SK-N-SH (cell line): ENCODE measurements around the gene TBK1. TPM values are rescaled to one million over a fixed set of nuclear protein-coding genes. Genes with fewer than 3 reads are reported as not detected.

ENCODE experiments used
- CTCF ChIA-PET: fragments of 300-600, 350-600 bp; formaldehyde crosslinking; extraction: SDS; loops from one replicate; lab custom pipeline; 2021; lab: Yijun Ruan, JAX
- POLR2A ChIA-PET: fragments of 350-600 bp; sonication (Branson Sonifier 250); formaldehyde crosslinking; extraction: SDS; loops from one replicate; lab custom pipeline; 2020; ENCODE audit warnings: antibody characterized with exemption, inconsistent platforms; lab: Yijun Ruan, JAX
- DNase-seq: peaks from one replicate; pipeline ENCODE4 v3.0.0; 2012
- H2AFZ ChIP-seq: fragments of 200-600 bp; sonication (generic); 2 replicates; pipeline ENCODE4 v1.8.1; 2016; ENCODE audit warnings: antibody characterized with exemption, mild to moderate bottlenecking, low read depth
- H3F3A ChIP-seq: fragments of 200-600 bp; sonication (generic); replicated peaks from 2 replicates; pipeline ENCODE3; 2016; ENCODE audit warnings: antibody characterized with exemption, mild to moderate bottlenecking; ENCODE audit not compliant: insufficient read depth
- H3K27ac ChIP-seq, 2 experiments: fragments of 200-500 bp in 1 of 2; fragments of 200-600 bp in 1 of 2; sonication (Bioruptor generic) in 1 of 2; sonication (generic), shearing (Covaris generic) in 1 of 2; 2 replicates each; pipeline versions ENCODE4 v1.5.1 to v1.6.1; 2014 to 2016; ENCODE audit warnings: low read depth in 2 of 2, inconsistent platforms in 1 of 2, low read length in 1 of 2, mild to moderate bottlenecking in 1 of 2, mixed read lengths in 1 of 2
- H3K27me3 ChIP-seq: fragments of 200-600 bp; sonication (generic), shearing (Covaris generic); 2 replicates; pipeline ENCODE4 v1.6.1; 2016; ENCODE audit warnings: mixed run types; ENCODE audit not compliant: insufficient read depth
- H3K36me3 ChIP-seq, 2 experiments: fragments of 200-500 bp in 1 of 2; fragments of 200-600 bp in 1 of 2; sonication (Bioruptor generic) in 1 of 2; sonication (generic) in 1 of 2; replicated peaks in 1 of 2; 2 replicates each; pipeline versions ENCODE3 to v1.5.1; 2014 to 2016; ENCODE audit warnings: low read length in 1 of 2, mild to moderate bottlenecking in 1 of 2; ENCODE audit not compliant: insufficient read depth in 2 of 2, control insufficient read depth in 1 of 2
- H3K4me1 ChIP-seq, 2 experiments: fragments of 200-500 bp in 1 of 2; fragments of 200-600 bp in 1 of 2; sonication (Bioruptor generic) in 1 of 2; sonication (generic), shearing (Covaris generic) in 1 of 2; 2 replicates each; pipeline versions ENCODE4 v1.5.1 to v1.6.1; 2014 to 2016; ENCODE audit warnings: low read depth in 1 of 2, low read length in 1 of 2, mixed run types in 1 of 2; ENCODE audit not compliant: insufficient read depth in 2 of 2, control insufficient read depth in 1 of 2
- H3K4me2 ChIP-seq: fragments of 200-600 bp; sonication (generic), shearing (Covaris generic); 2 replicates; pipeline ENCODE4 v1.6.1; 2017; ENCODE audit warnings: mixed run types
- H3K4me3 ChIP-seq, 2 experiments: fragments of 200-500 bp in 1 of 2; fragments of 200-600 bp in 1 of 2; sonication (Bioruptor generic) in 1 of 2; sonication (generic), shearing (Covaris generic) in 1 of 2; 2 replicates each; pipeline versions ENCODE4 v1.5.1 to v1.8.1; 2014 to 2016; ENCODE audit warnings: low read depth in 2 of 2, inconsistent platforms in 1 of 2, low read length in 1 of 2, mild to moderate bottlenecking in 1 of 2, mixed read lengths in 1 of 2, moderate library complexity in 1 of 2
- H3K79me2 ChIP-seq: fragments of 200-600 bp; sonication (generic); 2 replicates; pipeline ENCODE4 v1.8.1; 2017; ENCODE audit warnings: mild to moderate bottlenecking; ENCODE audit not compliant: insufficient read depth
- H3K9ac ChIP-seq: fragments of 200-600 bp; sonication (generic); 2 replicates; pipeline ENCODE4 v1.6.1; 2017; ENCODE audit warnings: mixed run types
- H3K9me2 ChIP-seq: fragments of 200-600 bp; sonication (generic); 2 replicates; pipeline ENCODE4 v1.6.1; 2017; ENCODE audit warnings: mixed run types
- H3K9me3 ChIP-seq: fragments of 200-600 bp; sonication (generic); 2 replicates; pipeline ENCODE4 v1.6.1; 2017; ENCODE audit warnings: mixed run types, mild to moderate bottlenecking, moderate library complexity
- H4K20me1 ChIP-seq: fragments of 200-600 bp; sonication (generic); 2 replicates; pipeline ENCODE4 v1.6.1; 2017; ENCODE audit warnings: mild to moderate bottlenecking, mixed run types; ENCODE audit not compliant: insufficient read depth
- CHD2 ChIP-seq: fragments of 150-350 bp; IDR thresholded peaks from 2 replicates; pipeline ENCODE4 v1.6.1; 2018; ENCODE audit warnings: low read length; ENCODE audit not compliant: partially characterized antibody
- EP300 ChIP-seq, 2 experiments: IDR thresholded peaks; 2 replicates each; pipeline versions ENCODE4 v1.4.0 to v1.6.1; 2012; ENCODE audit warnings: borderline replicate concordance in 1 of 2, low read depth in 1 of 2, low read length in 1 of 2
- GATA2 ChIP-seq: sonication (generic); formaldehyde crosslinking; IDR thresholded peaks from 2 replicates; pipeline ENCODE4 v1.5.0; 2020; ENCODE audit warnings: mild to moderate bottlenecking, missing genetic modification reagents
- IRF3 ChIP-seq: fragments of 150-350 bp; IDR thresholded peaks from 2 replicates; pipeline ENCODE4 v1.6.1; 2016; ENCODE audit warnings: mild to moderate bottlenecking, low read depth, low read length
- MXI1 ChIP-seq: IDR thresholded peaks from 2 replicates; pipeline ENCODE4 v1.6.1; 2012; ENCODE audit warnings: mild to moderate bottlenecking, low read depth, low read length, improper control_type of control experiment
- POLR2AphosphoS5 ChIP-seq: IDR thresholded peaks from 2 replicates; pipeline ENCODE4 v1.6.1; 2012; ENCODE audit warnings: low read depth, low read length
- RCOR1 ChIP-seq: fragments of 150-350 bp; IDR thresholded peaks from 2 replicates; pipeline ENCODE4 v1.6.1; 2017; ENCODE audit warnings: antibody characterized with exemption, low read length
- RFX5 ChIP-seq: IDR thresholded peaks from 2 replicates; pipeline ENCODE4 v1.6.1; 2012; ENCODE audit warnings: mild to moderate bottlenecking, improper control_type of control experiment, low read length
- SMC3 ChIP-seq: IDR thresholded peaks from 2 replicates; pipeline ENCODE4 v1.6.1; 2012; ENCODE audit warnings: low read depth, low read length, improper control_type of control experiment
- TCF12 ChIP-seq: IDR thresholded peaks from 2 replicates; pipeline ENCODE4 v1.4.0; 2012
- USF2 ChIP-seq: fragments of 150-350 bp; IDR thresholded peaks from 2 replicates; pipeline ENCODE4 v1.6.1; 2017; ENCODE audit warnings: antibody characterized with exemption, low read length, low read depth, borderline replicate concordance
- ZBTB33 ChIP-seq: IDR thresholded peaks from 2 replicates; pipeline ENCODE4 v1.4.0; 2012; ENCODE audit warnings: low read depth, borderline replicate concordance
- WGBS: methylation state at CpG from one replicate; pipeline ENCODE4 v1.1.6; 2017; ENCODE audit warnings: low lambda C conversion rate; 5-methylcytosine and 5-hydroxymethylcytosine counted together
- polyA plus RNA-seq, 3 experiments: library from polyadenylated mRNA; depleted of rRNA; stranded (reverse); fragments of >200 nt; gene quantifications; 2 replicates each; pipeline ENCODE4 v1.2.3, GENCODE V29; 2012
- TF ChIP-seq, protein P1 (sequence below): IDR thresholded peaks from 2 replicates; pipeline ENCODE4; 2012

The TBK1 gene
- polyA plus RNA-seq, 1 of the 3 experiments (the other 2 are of a cell fraction) = 8.2 TPM

DNA sequence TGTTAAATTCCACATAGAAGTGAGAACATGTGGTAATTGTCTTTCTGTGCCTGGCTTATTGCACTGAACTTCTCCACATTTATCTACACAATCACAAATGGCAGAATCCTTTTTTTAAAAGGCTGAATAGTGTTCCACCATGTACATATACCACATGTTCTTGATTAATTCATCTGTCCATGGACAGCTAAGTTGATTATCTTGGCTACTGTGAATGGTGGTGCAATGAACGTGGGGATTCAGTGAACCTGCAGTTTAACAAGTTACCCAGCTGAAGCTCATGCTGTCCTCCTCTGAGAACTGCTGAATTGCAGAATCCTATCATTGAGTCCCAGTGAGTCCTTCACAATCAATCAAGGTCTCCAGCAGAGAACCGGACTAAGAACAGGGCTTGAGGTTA, 74.9 kb downstream of the TBK1 start:
- no peak overlapping the region for H2AFZ ChIP-seq
- peak; percentile 65 for DNase-seq
- ChIA-PET CTCF (interaction anchor here (1.0 to 1.2 kb wide), 2 partner anchors 11 to 23 kb away, joined by 3 to 4 read pairs; no protein-coding TSS in a partner anchor), POLR2A (no interaction called here)
- 23% methylated on average over 2 of the region's 2 CpGs for whole genome bisulfite sequencing
- H3K4me1 ChIP-seq = peaks cover 9 to 12% of the 10 kb centered on the region in 2 experiments; a peak in 2 of 4 replicates
- no peak overlapping the region for H3K4me3 ChIP-seq
- H3K79me2 ChIP-seq = no peaks in the 10 kb centered on the region
- no peak overlapping the region for H3K4me2 ChIP-seq
- H3K36me3 ChIP-seq = no peaks in the 10 kb centered on the region
- no peaks in the 10 kb centered on the region for H3F3A ChIP-seq
- peak overlapping the region in 1 of 2 experiments; percentile 68; a peak in 2 of 4 replicates for H3K27ac ChIP-seq
- H3K9ac ChIP-seq = no peak overlapping the region
- no peaks in the 10 kb centered on the region for H4K20me1 ChIP-seq
- TF ChIP-seq ZBTB33 (no peak), RFX5 (peak; percentile 30; the same call in 1 of the 2 replicates), MXI1 (peak; percentile 72), TCF12 (peak; percentile 44; the same call in 1 of the 2 replicates), SMC3 (0 out of 2 replicates have a peak, but pooled peaks have one; percentile 2), RCOR1 (peak; percentile 82), GATA2 (peak; percentile 87), USF2 (no peak), EP300 (IDR thresholded peaks at IDR 0.05; ENCODE audit: borderline replicate concordance in 1 of 2, low read depth in 1 of 2, low read length in 1 of 2) (peak in 1 of 2 experiments; percentile 80; a peak in 1 of 4 replicates), IRF3 (no peak), CHD2 (peak; percentile 51)
- no peaks in the 10 kb centered on the region for H3K27me3 ChIP-seq
- H3K9me2 ChIP-seq = no peaks in the 10 kb centered on the region
- H3K9me3 ChIP-seq = no peaks in the 10 kb centered on the region

DNA sequence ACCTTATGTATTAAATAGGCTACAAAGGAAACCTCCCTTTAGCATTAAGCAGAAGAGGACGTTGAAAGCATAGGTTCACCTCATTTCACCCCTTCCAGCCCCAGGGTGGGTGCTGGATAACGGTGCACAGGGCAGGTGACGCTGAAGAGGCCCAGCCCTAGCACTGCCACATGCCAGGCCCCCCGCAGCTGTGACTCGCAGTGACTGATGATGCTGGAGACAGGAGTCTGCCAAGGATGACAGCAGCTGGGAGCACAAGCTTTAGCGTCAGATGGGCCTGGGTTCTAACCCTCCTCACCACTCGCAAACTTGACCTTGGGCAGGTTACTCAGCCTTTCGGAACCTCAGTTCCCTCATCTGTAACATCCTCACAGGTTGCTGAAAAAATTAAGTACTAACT, 76.7 kb downstream of the TBK1 start:
- Histone ChIP-seq H3K4me3 (no peak overlapping the region), H3K27ac (no peak overlapping the region), H3K4me2 (no peak overlapping the region), H3K9me2 (no peaks in the 10 kb centered on the region), H4K20me1 (no peaks in the 10 kb centered on the region), H3K36me3 (no peaks in the 10 kb centered on the region), H3F3A (no peaks in the 10 kb centered on the region), H3K9me3 (no peaks in the 10 kb centered on the region), H3K27me3 (no peaks in the 10 kb centered on the region), H3K79me2 (no peaks in the 10 kb centered on the region), H3K9ac (no peak overlapping the region), H2AFZ (no peak overlapping the region), H3K4me1 (peaks cover 0 to 9% of the 10 kb centered on the region in 2 experiments; a peak in 1 of 4 replicates)
- CTCF ChIA-PET = interaction anchor here (0.7 to 1.4 kb wide), 3 partner anchors 16 to 168 kb away, joined by 3 to 7 read pairs (median 3); no protein-coding TSS in a partner anchor
- DNase-seq = peak; percentile 22
- 71% methylated on average over 7 of the region's 8 CpGs for WGBS
- POLR2A ChIA-PET = no interaction called here
- no peak for TF ChIP-seq POLR2AphosphoS5
- TF ChIP-seq, protein P1, sequence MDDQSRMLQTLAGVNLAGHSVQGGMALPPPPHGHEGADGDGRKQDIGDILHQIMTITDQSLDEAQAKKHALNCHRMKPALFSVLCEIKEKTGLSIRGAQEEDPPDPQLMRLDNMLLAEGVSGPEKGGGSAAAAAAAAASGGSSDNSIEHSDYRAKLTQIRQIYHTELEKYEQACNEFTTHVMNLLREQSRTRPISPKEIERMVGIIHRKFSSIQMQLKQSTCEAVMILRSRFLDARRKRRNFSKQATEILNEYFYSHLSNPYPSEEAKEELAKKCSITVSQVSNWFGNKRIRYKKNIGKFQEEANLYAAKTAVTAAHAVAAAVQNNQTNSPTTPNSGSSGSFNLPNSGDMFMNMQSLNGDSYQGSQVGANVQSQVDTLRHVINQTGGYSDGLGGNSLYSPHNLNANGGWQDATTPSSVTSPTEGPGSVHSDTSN = peak; percentile 30; the same call in 1 of the 2 replicates
